Measurements from ENCODE around the gene SH3TC1.

DNA sequence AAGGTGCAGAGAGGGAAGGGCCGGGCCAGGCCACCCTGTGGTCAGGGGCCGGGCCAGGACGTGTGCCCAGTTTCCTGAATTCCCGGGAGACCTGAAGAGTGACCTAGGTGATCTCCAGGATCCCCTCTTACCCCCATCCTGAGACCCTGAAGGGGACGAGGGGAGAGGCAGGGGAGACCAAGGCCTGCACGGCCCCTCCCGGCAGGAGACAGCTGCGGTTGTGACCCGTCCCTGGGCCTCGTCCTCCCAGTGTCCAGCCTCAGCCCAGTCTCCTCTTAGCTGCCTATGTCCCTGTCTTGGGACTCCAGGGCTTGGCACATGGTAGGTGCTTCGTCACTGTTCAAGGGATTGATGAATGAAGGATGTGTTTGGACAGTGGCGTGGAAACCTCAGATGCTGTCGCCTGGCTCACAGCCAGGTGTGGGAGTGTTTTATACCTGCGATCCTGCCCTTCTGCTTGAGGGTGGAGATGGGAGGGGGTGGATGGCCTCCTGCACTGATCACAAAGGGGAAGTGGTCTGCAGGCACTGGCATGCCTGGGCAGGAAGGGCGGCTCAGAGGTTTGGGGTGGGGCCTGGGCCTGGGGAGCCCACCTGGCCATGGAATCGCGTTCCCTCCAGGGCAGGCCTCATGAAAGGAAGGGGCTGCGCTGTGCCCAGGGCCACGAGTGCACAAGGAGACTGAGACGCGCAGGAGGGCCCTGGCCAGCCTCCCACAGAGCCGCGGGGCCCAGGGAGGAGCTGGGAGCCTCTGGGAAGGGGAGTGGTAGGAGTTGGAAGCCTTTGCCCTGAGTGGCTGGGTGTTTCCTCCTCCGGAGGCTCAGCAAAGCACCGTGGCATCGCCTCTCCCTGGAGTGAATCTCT, 6.9 kb downstream of the SH3TC1 start:
- TF ChIP-seq, protein P1, sequence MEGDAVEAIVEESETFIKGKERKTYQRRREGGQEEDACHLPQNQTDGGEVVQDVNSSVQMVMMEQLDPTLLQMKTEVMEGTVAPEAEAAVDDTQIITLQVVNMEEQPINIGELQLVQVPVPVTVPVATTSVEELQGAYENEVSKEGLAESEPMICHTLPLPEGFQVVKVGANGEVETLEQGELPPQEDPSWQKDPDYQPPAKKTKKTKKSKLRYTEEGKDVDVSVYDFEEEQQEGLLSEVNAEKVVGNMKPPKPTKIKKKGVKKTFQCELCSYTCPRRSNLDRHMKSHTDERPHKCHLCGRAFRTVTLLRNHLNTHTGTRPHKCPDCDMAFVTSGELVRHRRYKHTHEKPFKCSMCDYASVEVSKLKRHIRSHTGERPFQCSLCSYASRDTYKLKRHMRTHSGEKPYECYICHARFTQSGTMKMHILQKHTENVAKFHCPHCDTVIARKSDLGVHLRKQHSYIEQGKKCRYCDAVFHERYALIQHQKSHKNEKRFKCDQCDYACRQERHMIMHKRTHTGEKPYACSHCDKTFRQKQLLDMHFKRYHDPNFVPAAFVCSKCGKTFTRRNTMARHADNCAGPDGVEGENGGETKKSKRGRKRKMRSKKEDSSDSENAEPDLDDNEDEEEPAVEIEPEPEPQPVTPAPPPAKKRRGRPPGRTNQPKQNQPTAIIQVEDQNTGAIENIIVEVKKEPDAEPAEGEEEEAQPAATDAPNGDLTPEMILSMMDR (IDR thresholded peaks at IDR 0.05): no peak
- no peak for TF ChIP-seq POLR2A (IDR thresholded peaks at IDR 0.05)

Data from adrenal gland (tissue), 5 donors.